ENCODE measurements around the gene ARRDC1.

DNA sequence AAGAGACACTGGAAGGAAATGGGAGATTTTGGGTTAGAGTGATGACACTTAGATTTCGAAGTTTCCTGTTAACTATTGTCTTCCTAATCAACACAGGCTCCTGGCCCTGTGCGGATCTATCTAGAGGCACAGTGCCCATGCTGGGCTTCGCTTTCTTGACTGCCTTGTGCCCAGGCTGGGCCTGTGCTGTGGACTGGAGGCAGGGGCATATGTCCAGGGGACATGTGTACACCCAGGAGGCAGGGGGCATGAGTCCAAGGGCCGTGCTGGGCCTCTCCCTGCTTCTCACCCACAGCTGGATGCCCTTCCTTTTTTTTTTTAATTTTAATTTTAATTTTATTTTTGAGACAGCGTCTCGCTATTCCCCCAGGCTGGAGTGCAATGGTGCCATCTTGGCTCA, 50.9 kb downstream of the ARRDC1 start:
- TF ChIP-seq TCF7L2 (IDR thresholded peaks at IDR 0.05; ENCODE audit: low read depth, low read length) (no peak), POLR2AphosphoS5 (IDR thresholded peaks at IDR 0.05; ENCODE audit: low read depth, low read length) (no peak), SIN3A (IDR thresholded peaks at IDR 0.05; ENCODE audit: borderline replicate concordance, insufficient read depth, low read depth, low read length) (no peak), REST (IDR thresholded peaks at IDR 0.05; ENCODE audit: insufficient read depth in 1 of 2, low read depth in 2 of 2, low read length in 1 of 2) (no peak)
- TF ChIP-seq, protein P1, sequence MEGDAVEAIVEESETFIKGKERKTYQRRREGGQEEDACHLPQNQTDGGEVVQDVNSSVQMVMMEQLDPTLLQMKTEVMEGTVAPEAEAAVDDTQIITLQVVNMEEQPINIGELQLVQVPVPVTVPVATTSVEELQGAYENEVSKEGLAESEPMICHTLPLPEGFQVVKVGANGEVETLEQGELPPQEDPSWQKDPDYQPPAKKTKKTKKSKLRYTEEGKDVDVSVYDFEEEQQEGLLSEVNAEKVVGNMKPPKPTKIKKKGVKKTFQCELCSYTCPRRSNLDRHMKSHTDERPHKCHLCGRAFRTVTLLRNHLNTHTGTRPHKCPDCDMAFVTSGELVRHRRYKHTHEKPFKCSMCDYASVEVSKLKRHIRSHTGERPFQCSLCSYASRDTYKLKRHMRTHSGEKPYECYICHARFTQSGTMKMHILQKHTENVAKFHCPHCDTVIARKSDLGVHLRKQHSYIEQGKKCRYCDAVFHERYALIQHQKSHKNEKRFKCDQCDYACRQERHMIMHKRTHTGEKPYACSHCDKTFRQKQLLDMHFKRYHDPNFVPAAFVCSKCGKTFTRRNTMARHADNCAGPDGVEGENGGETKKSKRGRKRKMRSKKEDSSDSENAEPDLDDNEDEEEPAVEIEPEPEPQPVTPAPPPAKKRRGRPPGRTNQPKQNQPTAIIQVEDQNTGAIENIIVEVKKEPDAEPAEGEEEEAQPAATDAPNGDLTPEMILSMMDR (IDR thresholded peaks at IDR 0.05), result no peak
